Activated CD4-positive, alpha-beta T cell treated with anti-CD3 and anti-CD28 coated beads, Interleukin-2, amount 10 ng/mL, durations not matched to agents 7 days and 5 days (primary cell): ENCODE data around the gene SLC12A1. TPM values are rescaled to one million over a fixed set of nuclear protein-coding genes. Genes with fewer than 3 reads are reported as not detected.
"Not testable (repeated sequence)": the region's sequence is repeated elsewhere in the genome, so short reads cannot be mapped to it uniquely, and the experiment has no call there.

Experiments
- CTCF ChIA-PET: fragments of 350-600 bp; sonication (Branson Sonifier 250); formaldehyde crosslinking; loops from one replicate; lab custom pipeline; 2021; ENCODE audit warnings: antibody characterized with exemption; lab: Charles Lee
- POLR2A ChIA-PET: fragments of 350-600 bp; sonication (Branson Sonifier 250); formaldehyde crosslinking; loops from one replicate; lab custom pipeline; 2021; ENCODE audit warnings: antibody characterized with exemption; lab: Charles Lee
- DNase-seq: peaks from one replicate; pipeline ENCODE4 v3.0.0-alpha.2; 2020
- H3K27ac Mint-ChIP-seq: one replicate; pipeline ENCODE4 v1.8.0; 2021; ENCODE audit warnings: mild to moderate bottlenecking, moderate library complexity, mixed read lengths
- H3K27me3 Mint-ChIP-seq: one replicate; pipeline ENCODE4 v1.8.0; 2021; ENCODE audit warnings: mixed read lengths
- H3K36me3 Mint-ChIP-seq: one replicate; pipeline ENCODE4 v1.8.0; 2021; ENCODE audit warnings: low read depth, mixed read lengths
- H3K4me1 Mint-ChIP-seq: one replicate; pipeline ENCODE4 v1.8.0; 2021; ENCODE audit warnings: mixed read lengths
- H3K4me3 Mint-ChIP-seq: one replicate; pipeline ENCODE4 v1.8.0; 2021; ENCODE audit warnings: mild to moderate bottlenecking, moderate library complexity, mixed read lengths
- H3K9me3 Mint-ChIP-seq: one replicate; pipeline ENCODE4 v1.8.0; 2021; ENCODE audit warnings: mixed read lengths
- total RNA-seq, 2 experiments: library from RNA; stranded (reverse); gene quantifications; one replicate each; pipeline ENCODE4 v1.2.3, GENCODE V29; 2021

The SLC12A1 gene
- total RNA-seq, 2 experiments from 2014 or later = not detected

- CTCF ChIA-PET = interaction anchor here (1.0 to 1.6 kb wide), 2 partner anchors 13 to 29 kb away, joined by 3 read pairs; no protein-coding TSS in a partner anchor
- H3K27ac Mint-ChIP-seq, H3K4me3 Mint-ChIP-seq, H3K27me3 Mint-ChIP-seq, DNase-seq, POLR2A ChIA-PET, H3K9me3 Mint-ChIP-seq: not testable (repeated sequence)
- peaks cover 11% of the 10 kb centered on the region for H3K36me3 Mint-ChIP-seq
- peaks cover 15% of the 10 kb centered on the region for H3K4me1 Mint-ChIP-seq
Measured at GRCh38 chr15:48326180-48326579, 120.1 kb downstream of the SLC12A1 start.

GRCh38 chr15:48330105-48330785 is 124.1 kb downstream of the SLC12A1 start:
- Mint-ChIP-seq H3K4me3 (peak overlapping the region; percentile 90), H3K9me3 (no peaks in the 10 kb centered on the region), H3K27me3 (no peaks in the 10 kb centered on the region), H3K27ac (peak overlapping the region; percentile 100), H3K4me1 (peaks cover 42% of the 10 kb centered on the region), H3K36me3 (peaks cover 32% of the 10 kb centered on the region)
- DNase-seq = no peak
- ChIA-PET POLR2A (no interaction called here), CTCF (interaction anchor here (0.6 kb wide), 1 partner anchor 291 kb away, joined by 6 read pairs; no protein-coding TSS in a partner anchor)

GRCh38 chr15:48330855-48331795 is 125.0 kb downstream of the SLC12A1 start, which contains the start of gene DUT:
Gene DUT, plus strand, starts transcription at chr15:48331429. Its CDS starts 87 bp downstream, at chr15:48331516.
- peak within 1 kb of the TSS; percentile 90 for H3K4me3 Mint-ChIP-seq
- ChIA-PET POLR2A (interaction anchor here (0.6 kb wide), 1 partner anchor 8 kb away, joined by 5 read pairs; no protein-coding TSS in a partner anchor), CTCF (no interaction called here)
- H3K36me3 Mint-ChIP-seq = peaks cover 38% of the 10 kb centered on the region
- peaks cover 48% of the 10 kb centered on the region for H3K4me1 Mint-ChIP-seq
- no peaks in the 10 kb centered on the region for H3K27me3 Mint-ChIP-seq
- no peaks in the 10 kb centered on the region for H3K9me3 Mint-ChIP-seq
- peak; percentile 83 for DNase-seq
- H3K27ac Mint-ChIP-seq = peak within 1 kb of the TSS; percentile 100

DNA sequence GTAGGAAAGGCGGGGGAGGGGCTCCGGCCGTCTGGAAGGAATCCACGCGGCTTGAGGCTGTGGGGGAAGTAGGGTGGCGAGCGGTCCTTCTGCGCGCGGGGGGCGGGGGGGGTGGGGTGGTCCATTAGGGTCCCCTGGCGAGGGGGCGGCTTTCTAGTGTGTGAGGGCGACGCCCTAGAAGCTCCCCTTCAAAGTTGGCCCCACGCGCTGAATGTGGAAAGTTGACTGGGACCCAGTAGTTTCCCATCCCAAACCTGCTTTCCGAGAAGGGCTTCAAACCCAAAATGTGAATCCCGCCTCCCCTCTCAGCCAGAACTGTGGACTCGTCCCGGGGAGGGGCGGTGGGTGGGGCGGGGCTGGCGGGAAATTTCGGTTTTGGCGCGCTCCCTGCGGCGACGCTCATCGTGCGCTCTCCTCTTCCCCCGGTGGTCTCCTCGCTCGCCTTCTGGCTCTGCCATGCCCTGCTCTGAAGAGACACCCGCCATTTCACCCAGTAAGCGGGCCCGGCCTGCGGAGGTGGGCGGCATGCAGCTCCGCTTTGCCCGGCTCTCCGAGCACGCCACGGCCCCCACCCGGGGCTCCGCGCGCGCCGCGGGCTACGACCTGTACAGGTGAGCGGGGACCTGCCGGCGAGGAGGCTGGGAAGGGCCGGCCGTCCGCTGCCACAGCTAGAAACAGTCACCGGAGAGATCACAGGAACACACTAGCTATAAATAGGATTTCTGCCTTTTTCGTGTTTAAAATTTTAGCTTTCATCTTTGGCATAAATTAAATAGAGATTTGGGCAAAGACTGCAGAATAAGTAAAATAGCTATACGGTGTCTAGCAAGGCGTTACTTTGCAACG is 125.9 kb downstream of the SLC12A1 start:
- Mint-ChIP-seq H3K4me3 (peak overlapping the region; percentile 90), H3K36me3 (peaks cover 43% of the 10 kb centered on the region), H3K27ac (peak overlapping the region; percentile 100), H3K9me3 (no peaks in the 10 kb centered on the region), H3K27me3 (no peaks in the 10 kb centered on the region), H3K4me1 (peaks cover 55% of the 10 kb centered on the region)
- DNase-seq = peak; percentile 73
- POLR2A ChIA-PET = interaction anchor here (0.6 kb wide), 2 partner anchors 8 to 144 kb away, joined by 4 to 5 read pairs; no protein-coding TSS in a partner anchor
- CTCF ChIA-PET = interaction anchor here (0.6 to 1.1 kb wide), 2 partner anchors 20 to 524 kb away, joined by 4 to 5 read pairs; no protein-coding TSS in a partner anchor

- Mint-ChIP-seq H3K4me1 (peaks cover 59% of the 10 kb centered on the region), H3K9me3 (no peaks in the 10 kb centered on the region), H3K27ac (peak overlapping the region; percentile 100), H3K36me3 (peaks cover 43% of the 10 kb centered on the region), H3K27me3 (no peaks in the 10 kb centered on the region), H3K4me3 (peak overlapping the region; percentile 90)
- ChIA-PET POLR2A (interaction anchor here (0.6 kb wide), 2 partner anchors 144 to 713 kb away, joined by 3 to 4 read pairs; no protein-coding TSS in a partner anchor), CTCF (interaction anchor here (1.1 kb wide), 1 partner anchor 20 kb away, joined by 4 read pairs; no protein-coding TSS in a partner anchor)
- DNase-seq = peak; percentile 50
Measured at GRCh38 chr15:48332642-48333034, 126.5 kb downstream of the SLC12A1 start.

GRCh38 chr15:48333540-48333939 is 127.4 kb downstream of the SLC12A1 start:
- no peak for DNase-seq
- CTCF ChIA-PET = no interaction called here

DNA sequence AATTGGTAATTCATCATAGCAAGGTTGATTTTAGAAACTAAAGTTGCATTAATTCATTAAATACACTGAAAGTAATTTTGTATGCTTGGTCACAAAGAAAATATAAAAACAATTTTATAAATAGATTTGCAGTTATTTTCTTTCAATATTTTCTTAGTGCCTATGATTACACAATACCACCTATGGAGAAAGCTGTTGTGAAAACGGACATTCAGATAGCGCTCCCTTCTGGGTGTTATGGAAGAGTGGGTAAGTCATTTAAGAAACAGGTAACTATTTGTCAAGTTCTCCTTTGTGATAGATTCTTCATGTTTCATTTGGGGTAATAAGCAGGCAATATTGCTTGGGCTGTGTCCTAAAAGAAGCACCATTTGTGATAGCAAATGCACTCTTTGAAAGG is 128.2 kb downstream of the SLC12A1 start:
- no peak for DNase-seq
- Mint-ChIP-seq H3K9me3 (no peaks in the 10 kb centered on the region), H3K4me1 (peaks cover 65% of the 10 kb centered on the region), H3K27ac (peak overlapping the region; percentile 70), H3K27me3 (no peaks in the 10 kb centered on the region), H3K4me3 (peak overlapping the region; percentile 90), H3K36me3 (peaks cover 49% of the 10 kb centered on the region)
- ChIA-PET CTCF (no interaction called here), POLR2A (no interaction called here)

More at GRCh38 chr15:48333540-48333939, 127.4 kb downstream of the SLC12A1 start:
- Mint-ChIP-seq H3K36me3 (peaks cover 49% of the 10 kb centered on the region), H3K27me3 (no peaks in the 10 kb centered on the region), H3K9me3 (no peaks in the 10 kb centered on the region), H3K27ac (peak overlapping the region; percentile 100), H3K4me3 (peak overlapping the region; percentile 90), H3K4me1 (peaks cover 65% of the 10 kb centered on the region)
- POLR2A ChIA-PET = no interaction called here

GRCh38 chr15:48336940-48337339 is 130.8 kb downstream of the SLC12A1 start:
- peak; percentile 14 for DNase-seq
- CTCF ChIA-PET = interaction anchor here (0.5 kb wide), 1 partner anchor 9 kb away, joined by 3 read pairs; no protein-coding TSS in a partner anchor

DNA sequence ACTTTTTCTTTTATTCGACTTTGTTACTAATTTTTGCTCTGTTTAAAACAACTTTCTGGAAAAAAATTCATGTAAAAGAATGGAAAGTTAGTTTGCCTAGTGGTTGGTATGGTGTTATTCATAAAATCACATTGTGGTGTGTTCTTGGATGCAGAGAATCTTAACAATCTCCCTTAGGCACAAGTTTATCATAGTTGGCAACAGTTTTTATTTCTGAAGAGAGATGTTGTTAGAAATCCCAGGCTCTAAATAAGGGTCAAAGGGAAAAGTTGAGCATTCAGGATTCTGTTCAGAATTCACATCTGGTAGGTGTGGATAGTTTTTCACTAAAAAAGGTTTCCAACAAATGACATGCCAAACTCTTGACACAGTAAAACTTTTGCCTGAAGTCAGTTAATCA is 131.5 kb downstream of the SLC12A1 start:
- no peaks in the 10 kb centered on the region for H3K9me3 Mint-ChIP-seq
- ChIA-PET CTCF (no interaction called here), POLR2A (no interaction called here)
- H3K36me3 Mint-ChIP-seq = peaks cover 66% of the 10 kb centered on the region
- no peaks in the 10 kb centered on the region for H3K27me3 Mint-ChIP-seq
- H3K27ac Mint-ChIP-seq = no peak overlapping the region
- no peak overlapping the region for H3K4me3 Mint-ChIP-seq
- H3K4me1 Mint-ChIP-seq = peaks cover 56% of the 10 kb centered on the region
- DNase-seq = no peak

More at GRCh38 chr15:48336940-48337339, 130.8 kb downstream of the SLC12A1 start:
- no peaks in the 10 kb centered on the region for H3K27me3 Mint-ChIP-seq
- H3K27ac Mint-ChIP-seq = no peak overlapping the region
- peak overlapping the region; percentile 10 for H3K4me3 Mint-ChIP-seq
- H3K9me3 Mint-ChIP-seq = no peaks in the 10 kb centered on the region
- peaks cover 59% of the 10 kb centered on the region for H3K4me1 Mint-ChIP-seq
- H3K36me3 Mint-ChIP-seq = peaks cover 64% of the 10 kb centered on the region
- POLR2A ChIA-PET = no interaction called here

DNA sequence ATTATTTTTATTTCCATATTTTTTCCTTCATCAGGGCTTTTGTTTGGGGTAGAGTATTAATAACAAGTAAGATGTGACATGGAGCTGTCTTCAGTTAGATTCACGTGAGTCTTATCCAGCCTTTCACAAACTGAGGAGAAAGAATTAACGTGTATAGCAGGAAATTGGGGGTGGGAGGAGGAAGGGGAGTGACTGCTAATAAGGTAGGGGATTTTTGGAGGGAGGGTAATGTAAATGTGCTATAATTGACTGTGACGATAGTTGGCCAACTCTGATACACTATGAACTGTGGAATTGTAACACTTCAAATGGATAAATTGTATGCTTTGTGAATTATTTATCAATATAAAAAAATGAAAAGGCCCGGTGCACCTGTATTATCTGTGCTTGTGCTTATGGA is 134.0 kb downstream of the SLC12A1 start:
- Mint-ChIP-seq H3K9me3 (no peaks in the 10 kb centered on the region), H3K27me3 (no peaks in the 10 kb centered on the region), H3K36me3 (peaks cover 58% of the 10 kb centered on the region), H3K4me1 (peaks cover 32% of the 10 kb centered on the region), H3K27ac (no peak overlapping the region), H3K4me3 (no peak overlapping the region)
- ChIA-PET POLR2A (no interaction called here), CTCF (no interaction called here)
- DNase-seq = no peak

DNA sequence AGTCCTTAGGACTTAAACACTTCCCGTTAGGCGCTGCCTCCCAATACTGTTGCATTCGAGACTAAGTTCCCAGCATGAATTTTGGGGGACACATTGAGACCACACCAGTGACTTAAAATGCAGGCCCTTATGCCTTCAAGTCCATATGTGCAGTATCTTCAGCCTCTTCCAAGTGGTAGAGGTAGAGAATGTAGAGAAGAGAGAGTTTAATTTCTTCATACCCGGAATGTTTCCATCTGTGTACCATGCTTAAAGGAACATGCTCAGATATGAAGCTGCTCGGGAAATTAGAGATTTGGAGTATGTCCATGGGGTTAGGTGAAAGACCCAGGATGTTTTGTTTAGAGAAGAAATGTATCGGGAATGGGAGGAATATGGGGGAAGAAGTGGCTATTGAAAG is 137.8 kb downstream of the SLC12A1 start:
- H3K27me3 Mint-ChIP-seq = no peaks in the 10 kb centered on the region
- H3K36me3 Mint-ChIP-seq = peaks cover 44% of the 10 kb centered on the region
- DNase-seq = no peak
- no peak overlapping the region for H3K4me3 Mint-ChIP-seq
- ChIA-PET POLR2A (no interaction called here), CTCF (interaction anchor here (1.0 kb wide), 1 partner anchor 18 kb away, joined by 3 read pairs; no protein-coding TSS in a partner anchor)
- H3K4me1 Mint-ChIP-seq = peaks cover 6% of the 10 kb centered on the region
- no peaks in the 10 kb centered on the region for H3K9me3 Mint-ChIP-seq
- H3K27ac Mint-ChIP-seq = no peak overlapping the region
